ENCODE data around the gene COL28A1. TPM values are rescaled to one million over a fixed set of nuclear protein-coding genes. Genes with fewer than 3 reads are reported as not detected.
"Not testable (repeated sequence)": the region's sequence is repeated elsewhere in the genome, so short reads cannot be mapped to it uniquely, and the experiment has no call there.

The COL28A1 gene
- total RNA-seq, 1 experiment from 2014 or later = not detected

DNA sequence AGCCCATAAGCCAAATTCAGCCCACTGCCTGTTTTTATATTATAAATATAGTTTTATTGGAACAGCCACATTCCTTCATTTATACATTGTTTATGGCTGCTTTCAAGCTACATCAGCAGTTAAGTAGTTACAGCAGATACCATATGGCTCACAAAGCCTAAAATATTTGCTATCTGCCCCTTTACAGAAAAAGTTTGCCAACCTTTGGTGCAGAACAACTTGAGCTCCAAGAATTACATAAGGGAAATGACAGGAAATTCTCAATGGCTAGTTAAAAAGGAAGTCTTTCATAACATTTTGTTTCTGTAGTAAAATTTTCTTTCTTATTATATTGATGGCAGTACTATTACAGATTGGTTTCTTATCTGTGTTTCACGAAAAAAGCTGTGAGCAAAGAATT, 59.3 kb downstream of the COL28A1 start:
- no peaks in the 10 kb centered on the region for H3K36me3 ChIP-seq (ENCODE audit: insufficient read depth, low read length)

DNA sequence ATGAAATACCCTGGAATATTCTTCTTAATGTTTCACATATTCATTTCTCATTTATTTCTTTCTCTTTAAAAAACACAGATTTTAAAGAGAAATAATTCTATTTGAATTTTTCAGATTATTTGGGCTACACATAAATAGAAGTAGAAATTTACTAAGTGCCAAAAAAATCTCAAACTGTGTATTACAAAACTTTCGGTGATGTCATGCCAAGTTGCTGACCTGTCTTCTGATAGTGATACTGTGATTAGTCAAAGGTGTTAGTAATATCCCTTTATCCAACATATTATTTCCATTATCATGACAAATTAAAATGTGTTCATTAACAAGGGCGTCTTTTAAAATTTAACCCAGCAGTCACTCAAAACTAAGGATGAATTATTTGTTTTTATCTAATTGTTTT, 60.1 kb downstream of the COL28A1 start:
- H3K36me3 ChIP-seq (ENCODE audit: insufficient read depth, low read length) = no peaks in the 10 kb centered on the region

More for the DNA sequence above, 59.3 kb downstream of the COL28A1 start:
- Histone ChIP-seq H3K79me2 (ENCODE audit: low read length) (no peaks in the 10 kb centered on the region), H3K27ac (ENCODE audit: low read length) (no peak overlapping the region), H3K4me3 (ENCODE audit: low read length) (no peak overlapping the region), H3K4me2 (ENCODE audit: low read depth, low read length, poor library complexity, severe bottlenecking) (no peak overlapping the region), H3K4me1 (ENCODE audit: low read length) (no peaks in the 10 kb centered on the region), H3K27me3 (ENCODE audit: low read length) (no peaks in the 10 kb centered on the region), H2AFZ (ENCODE audit: low read length) (no peak overlapping the region), H3K9me2 (replicated peaks; ENCODE audit: insufficient read depth, low read length) (no peaks in the 10 kb centered on the region), H4K20me1 (ENCODE audit: insufficient read depth, low read depth, low read length) (no peaks in the 10 kb centered on the region), H3K9ac (ENCODE audit: low read length) (no peak overlapping the region), H3K9me3 (ENCODE audit: low read length) (no peaks in the 10 kb centered on the region)
- DNase-seq = no peak

DNA sequence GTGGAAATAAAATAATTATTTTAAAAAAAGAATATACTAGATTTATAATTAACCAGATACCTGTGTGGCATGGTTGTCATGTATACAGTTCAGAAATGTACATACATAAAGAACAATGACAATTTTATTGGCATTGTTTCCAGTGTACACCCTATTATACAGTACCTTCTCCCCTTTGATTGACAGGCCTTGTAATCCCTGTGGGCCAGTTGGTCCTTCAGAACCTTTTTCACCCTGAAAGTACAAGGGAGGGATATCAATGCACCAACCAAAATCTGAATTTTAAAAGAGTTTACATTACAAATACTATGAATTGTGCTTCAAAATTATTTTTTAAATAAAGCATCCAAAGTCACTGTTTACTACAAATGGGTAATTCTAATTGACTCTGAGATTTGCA, 61.2 kb downstream of the COL28A1 start:
- Histone ChIP-seq H3K4me1 (ENCODE audit: low read length) (no peaks in the 10 kb centered on the region), H3K4me3 (ENCODE audit: low read length) (no peak overlapping the region), H2AFZ (ENCODE audit: low read length) (no peak overlapping the region), H3K9ac (ENCODE audit: low read length) (no peak overlapping the region), H3K79me2 (ENCODE audit: low read length) (no peaks in the 10 kb centered on the region), H3K9me3 (ENCODE audit: low read length) (no peaks in the 10 kb centered on the region), H3K27me3 (ENCODE audit: low read length) (no peaks in the 10 kb centered on the region), H3K36me3 (ENCODE audit: insufficient read depth, low read length) (no peaks in the 10 kb centered on the region), H3K9me2 (replicated peaks; ENCODE audit: insufficient read depth, low read length) (no peaks in the 10 kb centered on the region), H3K4me2 (ENCODE audit: low read depth, low read length, poor library complexity, severe bottlenecking) (no peak overlapping the region), H4K20me1 (ENCODE audit: insufficient read depth, low read depth, low read length) (no peaks in the 10 kb centered on the region), H3K27ac (ENCODE audit: low read length) (no peak overlapping the region)
- DNase-seq = no peak

More for the DNA sequence above, 60.1 kb downstream of the COL28A1 start:
- no peaks in the 10 kb centered on the region for H3K9me2 ChIP-seq (replicated peaks; ENCODE audit: insufficient read depth, low read length)
- H3K27ac ChIP-seq (ENCODE audit: low read length) = no peak overlapping the region
- no peaks in the 10 kb centered on the region for H3K4me1 ChIP-seq (ENCODE audit: low read length)
- no peak for DNase-seq
- no peak overlapping the region for H3K9ac ChIP-seq (ENCODE audit: low read length)
- no peak overlapping the region for H3K4me2 ChIP-seq (ENCODE audit: low read depth, low read length, poor library complexity, severe bottlenecking)
- no peak overlapping the region for H3K4me3 ChIP-seq (ENCODE audit: low read length)
- no peaks in the 10 kb centered on the region for H3K79me2 ChIP-seq (ENCODE audit: low read length)
- no peaks in the 10 kb centered on the region for H4K20me1 ChIP-seq (ENCODE audit: insufficient read depth, low read depth, low read length)
- no peak overlapping the region for H2AFZ ChIP-seq (ENCODE audit: low read length)
- no peaks in the 10 kb centered on the region for H3K27me3 ChIP-seq (ENCODE audit: low read length)
- H3K9me3 ChIP-seq (ENCODE audit: low read length) = no peaks in the 10 kb centered on the region

DNA sequence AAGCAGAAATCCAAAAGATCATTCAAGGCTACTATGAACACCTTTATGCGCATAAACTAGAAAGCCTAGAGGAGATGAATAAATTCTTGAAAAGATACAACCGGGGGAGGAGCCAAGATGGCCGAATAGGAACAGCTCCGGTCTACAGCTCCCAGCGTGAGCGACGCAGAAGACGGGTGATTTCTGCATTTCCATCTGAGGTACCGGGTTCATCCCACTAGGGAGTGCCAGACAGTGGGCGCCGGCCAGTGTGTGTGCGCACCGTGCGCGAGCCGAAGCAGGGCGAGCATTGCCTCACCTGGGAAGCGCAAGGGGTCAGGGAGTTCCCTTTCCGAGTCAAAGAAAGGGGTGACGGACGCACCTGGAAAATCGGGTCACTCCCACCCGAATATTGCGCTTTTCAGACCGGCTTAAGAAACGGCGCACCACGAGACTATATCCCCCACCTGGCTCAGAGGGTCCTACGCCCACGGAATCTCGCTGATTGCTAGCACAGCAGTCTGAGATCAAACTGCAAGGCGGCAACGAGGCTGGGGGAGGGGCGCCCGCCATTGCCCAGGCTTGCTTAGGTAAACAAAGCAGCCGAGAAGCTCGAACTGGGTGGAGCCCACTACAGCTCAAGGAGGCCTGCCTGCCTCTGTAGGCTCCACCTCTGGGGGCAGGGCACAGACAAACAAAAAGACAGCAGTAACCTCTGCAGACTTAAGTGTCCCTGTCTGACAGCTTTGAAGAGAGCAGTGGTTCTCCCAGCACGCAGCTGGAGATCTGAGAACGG, 70.5 kb downstream of the COL28A1 start:
- not testable (repeated sequence) for H3K79me2 ChIP-seq (ENCODE audit: low read length); H3K9me2 ChIP-seq (replicated peaks; ENCODE audit: insufficient read depth, low read length); H3K4me3 ChIP-seq (ENCODE audit: low read length); H3K9me3 ChIP-seq (ENCODE audit: low read length); H3K9ac ChIP-seq (ENCODE audit: low read length); DNase-seq; H3K27me3 ChIP-seq (ENCODE audit: low read length); H3K27ac ChIP-seq (ENCODE audit: low read length); H3K36me3 ChIP-seq (ENCODE audit: insufficient read depth, low read length); H3K4me1 ChIP-seq (ENCODE audit: low read length); H3K4me2 ChIP-seq (ENCODE audit: low read depth, low read length, poor library complexity, severe bottlenecking); H4K20me1 ChIP-seq (ENCODE audit: insufficient read depth, low read depth, low read length); H2AFZ ChIP-seq (ENCODE audit: low read length)

DNA sequence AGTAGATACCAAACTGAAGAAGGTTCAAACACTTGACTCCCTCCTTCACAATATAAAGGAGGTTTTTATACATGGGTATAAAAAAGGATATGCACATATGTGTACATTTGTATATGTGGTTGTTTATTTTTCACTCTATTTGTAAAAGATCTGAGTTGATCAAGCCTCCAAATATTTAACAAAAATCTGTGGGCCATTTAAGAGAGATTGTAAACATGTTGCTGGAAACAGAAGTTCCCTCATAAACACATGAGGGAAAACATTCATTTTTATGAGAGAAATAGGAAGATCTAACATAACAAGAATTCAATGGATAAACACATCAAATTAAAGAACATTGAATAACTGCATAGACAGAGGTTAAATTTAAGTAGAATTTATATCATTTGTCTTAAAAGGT, 81.7 kb downstream of the COL28A1 start:
- H4K20me1 ChIP-seq (ENCODE audit: insufficient read depth, low read depth, low read length) = no peaks in the 10 kb centered on the region
- H2AFZ ChIP-seq (ENCODE audit: low read length) = no peak overlapping the region
- H3K4me1 ChIP-seq (ENCODE audit: low read length) = no peaks in the 10 kb centered on the region
- H3K9ac ChIP-seq (ENCODE audit: low read length) = no peak overlapping the region
- no peaks in the 10 kb centered on the region for H3K27me3 ChIP-seq (ENCODE audit: low read length)
- H3K9me3 ChIP-seq (ENCODE audit: low read length) = peaks cover 8% of the 10 kb centered on the region
- H3K79me2 ChIP-seq (ENCODE audit: low read length) = no peaks in the 10 kb centered on the region
- no peak overlapping the region for H3K4me3 ChIP-seq (ENCODE audit: low read length)
- H3K27ac ChIP-seq (ENCODE audit: low read length) = no peak overlapping the region
- H3K36me3 ChIP-seq (ENCODE audit: insufficient read depth, low read length) = no peaks in the 10 kb centered on the region
- no peaks in the 10 kb centered on the region for H3K9me2 ChIP-seq (replicated peaks; ENCODE audit: insufficient read depth, low read length)
- no peak overlapping the region for H3K4me2 ChIP-seq (ENCODE audit: low read depth, low read length, poor library complexity, severe bottlenecking)
- DNase-seq = no peak

DNA sequence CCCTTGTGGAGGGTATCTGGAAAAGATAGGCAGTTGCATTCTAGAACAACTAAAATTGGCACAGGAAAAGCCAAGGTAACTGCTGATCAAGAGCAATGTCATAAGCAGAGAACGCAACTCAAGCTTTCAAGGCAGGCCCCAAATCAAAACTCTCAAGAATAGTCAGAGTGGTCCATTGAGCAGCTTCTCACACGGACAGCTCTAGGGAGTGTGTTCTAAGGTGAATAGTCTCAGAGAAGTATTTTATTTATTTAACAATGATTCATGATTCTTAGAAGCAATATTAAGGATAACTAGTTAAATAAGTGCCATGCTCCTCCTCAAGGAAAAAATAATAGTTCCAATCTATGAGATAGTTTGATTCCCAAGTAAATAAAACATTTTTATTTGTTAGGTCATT, 83.0 kb downstream of the COL28A1 start:
- no peaks in the 10 kb centered on the region for H4K20me1 ChIP-seq (ENCODE audit: insufficient read depth, low read depth, low read length)
- no peak overlapping the region for H3K27ac ChIP-seq (ENCODE audit: low read length)
- H3K79me2 ChIP-seq (ENCODE audit: low read length) = no peaks in the 10 kb centered on the region
- peaks cover 12% of the 10 kb centered on the region for H3K9me3 ChIP-seq (ENCODE audit: low read length)
- no peaks in the 10 kb centered on the region for H3K36me3 ChIP-seq (ENCODE audit: insufficient read depth, low read length)
- no peak overlapping the region for H3K9ac ChIP-seq (ENCODE audit: low read length)
- H3K9me2 ChIP-seq (replicated peaks; ENCODE audit: insufficient read depth, low read length) = no peaks in the 10 kb centered on the region
- no peak overlapping the region for H2AFZ ChIP-seq (ENCODE audit: low read length)
- H3K4me2 ChIP-seq (ENCODE audit: low read depth, low read length, poor library complexity, severe bottlenecking) = no peak overlapping the region
- no peaks in the 10 kb centered on the region for H3K27me3 ChIP-seq (ENCODE audit: low read length)
- no peak overlapping the region for H3K4me3 ChIP-seq (ENCODE audit: low read length)
- no peaks in the 10 kb centered on the region for H3K4me1 ChIP-seq (ENCODE audit: low read length)
- no peak for DNase-seq

DNA sequence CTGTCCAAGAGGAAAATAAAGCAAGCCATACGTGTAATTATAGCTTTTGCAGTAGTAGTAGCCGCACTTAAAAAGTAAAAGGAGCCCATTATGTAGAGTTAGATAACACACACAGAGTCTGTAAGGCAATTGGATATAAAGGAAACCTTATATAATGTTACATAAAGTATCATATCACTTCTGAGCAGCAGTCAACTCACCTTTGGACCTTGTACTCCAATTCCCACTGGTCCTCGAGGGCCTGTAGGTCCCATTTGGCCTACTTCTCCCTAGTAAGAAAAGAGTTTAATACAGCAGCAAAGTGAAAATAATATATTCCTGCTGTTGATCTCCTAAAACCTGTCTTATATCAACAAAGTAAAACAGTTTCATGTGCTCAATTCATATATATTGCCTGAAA, 83.6 kb downstream of the COL28A1 start:
- Histone ChIP-seq H3K4me1 (ENCODE audit: low read length) (no peaks in the 10 kb centered on the region), H3K9me3 (ENCODE audit: low read length) (peaks cover 12% of the 10 kb centered on the region), H2AFZ (ENCODE audit: low read length) (no peak overlapping the region), H3K4me2 (ENCODE audit: low read depth, low read length, poor library complexity, severe bottlenecking) (no peak overlapping the region), H3K79me2 (ENCODE audit: low read length) (no peaks in the 10 kb centered on the region), H3K27me3 (ENCODE audit: low read length) (no peaks in the 10 kb centered on the region), H3K36me3 (ENCODE audit: insufficient read depth, low read length) (no peaks in the 10 kb centered on the region), H3K27ac (ENCODE audit: low read length) (no peak overlapping the region), H3K9ac (ENCODE audit: low read length) (no peak overlapping the region), H3K9me2 (replicated peaks; ENCODE audit: insufficient read depth, low read length) (no peaks in the 10 kb centered on the region), H4K20me1 (ENCODE audit: insufficient read depth, low read depth, low read length) (no peaks in the 10 kb centered on the region), H3K4me3 (ENCODE audit: low read length) (no peak overlapping the region)
- no peak for DNase-seq

DNA sequence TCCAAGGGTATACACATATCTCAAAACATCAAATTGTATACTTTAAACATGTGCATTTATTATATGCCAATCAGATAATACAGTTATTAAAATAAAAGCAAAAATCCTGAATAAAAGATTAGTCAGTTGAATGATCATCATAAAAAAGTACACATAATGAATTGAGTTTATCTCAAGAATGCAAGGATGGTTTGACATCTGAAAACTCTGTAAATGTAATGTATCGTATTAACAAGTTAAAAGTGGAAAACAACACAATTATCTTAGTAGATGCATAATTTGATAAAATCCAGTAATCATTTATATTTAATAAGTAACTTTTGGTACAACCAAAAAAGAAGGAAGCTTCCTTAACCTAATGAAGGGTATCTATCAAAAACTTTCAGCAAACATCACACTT, 86.6 kb downstream of the COL28A1 start:
- Histone ChIP-seq H3K79me2 (ENCODE audit: low read length) (no peaks in the 10 kb centered on the region), H3K4me2 (ENCODE audit: low read depth, low read length, poor library complexity, severe bottlenecking) (no peak overlapping the region), H3K9ac (ENCODE audit: low read length) (no peak overlapping the region), H3K36me3 (ENCODE audit: insufficient read depth, low read length) (no peaks in the 10 kb centered on the region), H3K4me3 (ENCODE audit: low read length) (no peak overlapping the region), H4K20me1 (ENCODE audit: insufficient read depth, low read depth, low read length) (no peaks in the 10 kb centered on the region), H2AFZ (ENCODE audit: low read length) (no peak overlapping the region), H3K4me1 (ENCODE audit: low read length) (no peaks in the 10 kb centered on the region), H3K27ac (ENCODE audit: low read length) (no peak overlapping the region), H3K27me3 (ENCODE audit: low read length) (no peaks in the 10 kb centered on the region), H3K9me2 (replicated peaks; ENCODE audit: insufficient read depth, low read length) (0 out of 2 replicates have a peak, but pooled peaks cover 2% of the 10 kb centered on the region), H3K9me3 (ENCODE audit: low read length) (peaks cover 12% of the 10 kb centered on the region)
- DNase-seq = no peak

Data from Karpas-422 (cell line).